Measurements from ENCODE around the gene LETM1. TPM values are rescaled to one million over a fixed set of nuclear protein-coding genes. Genes with fewer than 3 reads are reported as not detected.

Gene LETM1
- total and polyA plus RNA-seq, 2 experiments from 2014 or later, result 29.4 to 46.0 TPM

DNA sequence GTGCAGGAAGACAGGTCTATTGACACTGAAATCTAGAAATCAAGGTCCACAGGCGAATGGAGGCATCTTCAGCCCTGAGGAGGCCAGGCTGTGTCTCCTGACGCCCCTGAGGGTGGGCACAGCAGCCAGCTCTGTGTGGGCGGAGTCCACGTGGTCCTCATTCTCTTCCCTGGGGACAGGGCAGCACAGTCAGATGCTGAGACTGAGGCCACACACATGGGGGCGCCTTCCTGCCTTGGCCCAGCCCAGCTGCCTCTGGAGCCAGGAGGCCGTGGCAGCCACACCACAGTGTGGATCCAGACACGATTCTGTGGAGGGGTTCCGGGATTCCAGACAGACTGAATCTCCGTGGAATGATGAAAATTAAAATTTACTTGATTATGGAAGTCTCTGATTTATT is 42.0 kb downstream of the LETM1 start:
- no peaks in the 10 kb centered on the region for H3K27me3 ChIP-seq
- H2AFZ ChIP-seq, result no peak overlapping the region
- H3K4me1 ChIP-seq (ENCODE audit: insufficient read depth), result peaks cover 1% of the 10 kb centered on the region
- H3K79me2 ChIP-seq, result no peaks in the 10 kb centered on the region
- no peaks in the 10 kb centered on the region for H3K9me2 ChIP-seq (replicated peaks; ENCODE audit: insufficient read depth)
- WGBS (ENCODE audit: low lambda C conversion rate, missing lambda C conversion rate), result 81% methylated on average over 9 of the region's 9 CpGs
- no peaks in the 10 kb centered on the region for H4K20me1 ChIP-seq (ENCODE audit: insufficient read depth, poor library complexity, severe bottlenecking)
- no peak overlapping the region for H3K4me2 ChIP-seq
- no peak overlapping the region for H3K4me3 ChIP-seq
- no peaks in the 10 kb centered on the region for H3K9me3 ChIP-seq (ENCODE audit: low read depth)
- no peak for DNase-seq (ENCODE audit: low spot score)
- no peak for TF ChIP-seq EZH2 (IDR thresholded peaks at IDR 0.05; ENCODE audit: borderline replicate concordance)
- TF ChIP-seq, protein P1, sequence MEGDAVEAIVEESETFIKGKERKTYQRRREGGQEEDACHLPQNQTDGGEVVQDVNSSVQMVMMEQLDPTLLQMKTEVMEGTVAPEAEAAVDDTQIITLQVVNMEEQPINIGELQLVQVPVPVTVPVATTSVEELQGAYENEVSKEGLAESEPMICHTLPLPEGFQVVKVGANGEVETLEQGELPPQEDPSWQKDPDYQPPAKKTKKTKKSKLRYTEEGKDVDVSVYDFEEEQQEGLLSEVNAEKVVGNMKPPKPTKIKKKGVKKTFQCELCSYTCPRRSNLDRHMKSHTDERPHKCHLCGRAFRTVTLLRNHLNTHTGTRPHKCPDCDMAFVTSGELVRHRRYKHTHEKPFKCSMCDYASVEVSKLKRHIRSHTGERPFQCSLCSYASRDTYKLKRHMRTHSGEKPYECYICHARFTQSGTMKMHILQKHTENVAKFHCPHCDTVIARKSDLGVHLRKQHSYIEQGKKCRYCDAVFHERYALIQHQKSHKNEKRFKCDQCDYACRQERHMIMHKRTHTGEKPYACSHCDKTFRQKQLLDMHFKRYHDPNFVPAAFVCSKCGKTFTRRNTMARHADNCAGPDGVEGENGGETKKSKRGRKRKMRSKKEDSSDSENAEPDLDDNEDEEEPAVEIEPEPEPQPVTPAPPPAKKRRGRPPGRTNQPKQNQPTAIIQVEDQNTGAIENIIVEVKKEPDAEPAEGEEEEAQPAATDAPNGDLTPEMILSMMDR (IDR thresholded peaks at IDR 0.05; ENCODE audit: poor library complexity), result peak; percentile 8
- no peak for TF ChIP-seq EZH2phosphoT487 (IDR thresholded peaks at IDR 0.05; ENCODE audit: low read depth, severe bottlenecking, unreplicated experiment)
- H3K36me3 ChIP-seq (replicated peaks; ENCODE audit: insufficient read depth, low read depth), result no peaks in the 10 kb centered on the region
- no peak overlapping the region for H3K27ac ChIP-seq

DNA sequence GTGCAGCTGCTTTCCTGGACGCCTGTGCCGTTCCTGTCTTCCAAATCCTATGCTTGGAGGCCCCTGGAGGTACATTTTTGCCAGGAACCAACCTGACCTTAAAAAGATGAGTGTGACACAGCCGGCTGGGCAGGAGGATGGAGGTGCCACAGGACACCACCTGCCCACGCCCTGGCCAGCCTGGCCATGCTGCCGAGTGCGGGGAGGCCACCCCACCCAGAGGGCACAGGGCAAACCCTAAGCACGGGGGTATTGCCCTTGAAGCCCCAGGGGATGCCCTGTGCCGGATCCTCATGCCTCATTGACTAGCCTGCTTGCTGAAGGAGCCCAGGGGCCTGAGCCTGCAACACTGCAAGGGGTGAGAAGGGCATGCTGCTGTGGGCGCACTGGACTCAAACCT is 42.7 kb downstream of the LETM1 start:
- Histone ChIP-seq H3K4me1 (ENCODE audit: insufficient read depth) (peaks cover 7% of the 10 kb centered on the region), H3K9me3 (ENCODE audit: low read depth) (no peaks in the 10 kb centered on the region), H3K27me3 (no peaks in the 10 kb centered on the region), H3K4me3 (no peak overlapping the region), H2AFZ (no peak overlapping the region), H3K27ac (no peak overlapping the region), H4K20me1 (ENCODE audit: insufficient read depth, poor library complexity, severe bottlenecking) (no peaks in the 10 kb centered on the region), H3K36me3 (replicated peaks; ENCODE audit: insufficient read depth, low read depth) (no peaks in the 10 kb centered on the region), H3K9me2 (replicated peaks; ENCODE audit: insufficient read depth) (no peaks in the 10 kb centered on the region), H3K4me2 (no peak overlapping the region), H3K79me2 (no peaks in the 10 kb centered on the region)
- 97% methylated on average over 9 of the region's 9 CpGs for WGBS (ENCODE audit: low lambda C conversion rate, missing lambda C conversion rate)
- DNase-seq (ENCODE audit: low spot score), result no peak
- TF ChIP-seq, protein P1 (IDR thresholded peaks at IDR 0.05; ENCODE audit: poor library complexity), result no peak
- no peak for TF ChIP-seq EZH2 (IDR thresholded peaks at IDR 0.05; ENCODE audit: borderline replicate concordance)
- TF ChIP-seq EZH2phosphoT487 (IDR thresholded peaks at IDR 0.05; ENCODE audit: low read depth, severe bottlenecking, unreplicated experiment), result no peak

DNA sequence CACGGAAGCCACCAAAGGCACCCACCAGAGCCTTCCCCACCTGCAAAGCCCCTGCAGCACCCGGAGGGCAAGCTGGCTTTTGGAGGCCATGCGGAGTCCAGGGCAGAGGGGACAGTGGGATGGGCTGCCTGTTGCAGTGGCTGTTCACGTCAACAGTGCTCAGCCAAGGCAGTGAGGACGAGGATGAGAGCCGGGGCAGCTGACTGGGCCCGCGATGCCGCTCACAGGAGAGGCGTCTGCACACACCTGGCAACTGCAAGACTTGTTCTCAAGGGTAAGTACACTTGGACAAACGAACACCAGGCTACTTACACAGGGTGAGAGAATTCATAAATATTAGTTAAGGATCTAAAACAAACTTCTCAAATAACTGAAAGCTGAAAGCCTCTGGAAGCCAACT is 43.2 kb downstream of the LETM1 start:
- WGBS (ENCODE audit: low lambda C conversion rate, missing lambda C conversion rate), result 86% methylated on average over 11 of the region's 11 CpGs
- no peaks in the 10 kb centered on the region for H3K36me3 ChIP-seq (replicated peaks; ENCODE audit: insufficient read depth, low read depth)

More for the DNA sequence above, 43.2 kb downstream of the LETM1 start:
- no peaks in the 10 kb centered on the region for H3K9me3 ChIP-seq (ENCODE audit: low read depth)
- no peak overlapping the region for H3K4me3 ChIP-seq
- H3K9me2 ChIP-seq (replicated peaks; ENCODE audit: insufficient read depth), result no peaks in the 10 kb centered on the region
- H3K27me3 ChIP-seq, result no peaks in the 10 kb centered on the region
- H3K79me2 ChIP-seq, result no peaks in the 10 kb centered on the region
- H3K4me2 ChIP-seq, result no peak overlapping the region
- no peak overlapping the region for H2AFZ ChIP-seq
- TF ChIP-seq EZH2 (IDR thresholded peaks at IDR 0.05; ENCODE audit: borderline replicate concordance), result no peak
- TF ChIP-seq, protein P1 (IDR thresholded peaks at IDR 0.05; ENCODE audit: poor library complexity), result no peak
- no peak for TF ChIP-seq EZH2phosphoT487 (IDR thresholded peaks at IDR 0.05; ENCODE audit: low read depth, severe bottlenecking, unreplicated experiment)
- H3K4me1 ChIP-seq (ENCODE audit: insufficient read depth), result peaks cover 12% of the 10 kb centered on the region
- DNase-seq (ENCODE audit: low spot score), result no peak
- no peaks in the 10 kb centered on the region for H4K20me1 ChIP-seq (ENCODE audit: insufficient read depth, poor library complexity, severe bottlenecking)
- no peak overlapping the region for H3K27ac ChIP-seq
